Keratinocyte (primary cell): ENCODE data around the gene PCDHGA6. TPM values are rescaled to one million over a fixed set of nuclear protein-coding genes. Genes with fewer than 3 reads are reported as not detected.

Experiments used
- DNase-seq: peaks from one replicate; pipeline ENCODE4 v3.0.0-alpha.2; 2011; ENCODE audit warnings: low read depth, missing footprints, low spot score
- FAIRE-seq: peaks from 2 replicates; lab custom pipeline; 2011; peaks lifted over from hg19 to GRCh38; lab: Jason Lieb, UNC
- H2AFZ ChIP-seq: 2 replicates; pipeline ENCODE4 v1.6.0; 2012; ENCODE audit warnings: low read length, control low read depth, inconsistent platforms; ENCODE audit not compliant: control insufficient read depth
- H3K27ac ChIP-seq: 2 replicates; pipeline ENCODE4 v1.5.1; 2011; ENCODE audit warnings: low read length; ENCODE audit not compliant: control insufficient read depth, insufficient read depth
- H3K27me3 ChIP-seq: 3 replicates; pipeline ENCODE4 v1.6.0; 2011; ENCODE audit warnings: low read length; ENCODE audit not compliant: control insufficient read depth, insufficient read depth; ENCODE audit errors: extremely low read depth
- H3K36me3 ChIP-seq, 2 experiments: 2 replicates in 1 of 2; 3 replicates in 1 of 2; pipeline ENCODE4 v1.5.1; 2011; ENCODE audit warnings: low read length in 2 of 2, mild to moderate bottlenecking in 1 of 2; ENCODE audit not compliant: control insufficient read depth in 2 of 2, insufficient read depth in 2 of 2; ENCODE audit errors: extremely low read depth in 1 of 2
- H3K4me1 ChIP-seq: 3 replicates; pipeline ENCODE4 v1.5.1; 2011; ENCODE audit warnings: low read length; ENCODE audit not compliant: control insufficient read depth, insufficient read depth; ENCODE audit errors: extremely low read depth
- H3K4me2 ChIP-seq: 3 replicates; pipeline ENCODE4 v1.6.0; 2011; ENCODE audit warnings: low read depth, low read length; ENCODE audit not compliant: control insufficient read depth, insufficient read depth; ENCODE audit errors: extremely low read depth
- H3K4me3 ChIP-seq, 3 experiments: fragments of 200-600 bp in 1 of 3; sonication (generic) in 1 of 3; 2 replicates in 2 of 3; 3 replicates in 1 of 3; pipeline ENCODE4 v1.5.1; 2011 to 2016; ENCODE audit warnings: low read length in 3 of 3, mild to moderate bottlenecking in 3 of 3, control low read depth in 2 of 3, inconsistent platforms in 1 of 3, low read depth in 1 of 3, mixed read lengths in 1 of 3, mixed run types in 1 of 3, moderate library complexity in 1 of 3; ENCODE audit not compliant: control insufficient read depth in 2 of 3, insufficient read depth in 2 of 3; ENCODE audit errors: extremely low read depth in 1 of 3
- H3K79me2 ChIP-seq: 2 replicates; pipeline ENCODE4 v1.6.0; 2012; ENCODE audit warnings: low read length; ENCODE audit not compliant: control insufficient read depth, insufficient read depth
- H3K9ac ChIP-seq: 3 replicates; pipeline ENCODE4 v1.6.0; 2011; ENCODE audit warnings: low read length; ENCODE audit not compliant: control insufficient read depth, insufficient read depth; ENCODE audit errors: extremely low read depth
- H3K9me1 ChIP-seq: 3 replicates; pipeline ENCODE4 v1.6.0; 2011; ENCODE audit warnings: low read length; ENCODE audit not compliant: control insufficient read depth, insufficient read depth; ENCODE audit errors: extremely low read depth
- H3K9me3 ChIP-seq: 2 replicates; pipeline ENCODE4 v1.5.1; 2012; ENCODE audit warnings: low read depth, low read length; ENCODE audit not compliant: control insufficient read depth
- H4K20me1 ChIP-seq: 3 replicates; pipeline ENCODE4 v1.6.0; 2011; ENCODE audit warnings: low read length; ENCODE audit not compliant: control insufficient read depth, insufficient read depth; ENCODE audit errors: extremely low read depth
- CTCF ChIP-seq, 3 experiments: IDR thresholded peaks in 1 of 3; conservative IDR thresholded peaks in 1 of 3; optimal IDR thresholded peaks in 1 of 3; 2 replicates in 2 of 3; 3 replicates in 1 of 3; pipeline versions ENCODE3 to v1.5.1; 2011; ENCODE audit warnings: low read length in 3 of 3, mild to moderate bottlenecking in 3 of 3, moderate library complexity in 2 of 3, control low read depth in 1 of 3, inconsistent platforms in 1 of 3; ENCODE audit not compliant: insufficient read depth in 2 of 3; ENCODE audit errors: extremely low read depth in 1 of 3
- EZH2 ChIP-seq: IDR thresholded peaks from one replicate; pipeline ENCODE4 v1.6.1; 2012; ENCODE audit warnings: inconsistent platforms, mild to moderate bottlenecking, low read length, moderate library complexity
- dilution Hi-C: fragments of 300-500 bp; cut with MboI; formaldehyde crosslinking; loops from one replicate; pipeline ENCODE4 v1.7.0; 2020; ENCODE audit warnings: low sequenced_read_pairs; ENCODE audit not compliant: extremely low pct_ligation_motif_present
- polyA plus RNA-seq, 5 experiments: library from polyadenylated mRNA; depleted of rRNA in 3 of 5; stranded (reverse) in 3 of 5; stranded (forward) in 1 of 5; unstranded in 1 of 5; fragments of >200 nt; gene quantifications; 1 replicate in 1 of 5; 2 replicates in 3 of 5; 3 replicates in 1 of 5; pipeline versions ENCODE4 v1.2.1 to v1.2.3, GENCODE V29; 2011 to 2012; ENCODE audit warnings: missing spikeins in 2 of 5, low read depth in 1 of 5, low replicate concordance in 1 of 5

The PCDHGA6 gene
- polyA plus RNA-seq, 1 donor (not counting 4 experiments of a cell fraction or from before 2014, with no cell fraction given), result 0.16 TPM

- no peak overlapping the region for H3K4me2 ChIP-seq
- FAIRE-seq (no peak), DNase-seq (no peak)
These were observed 26.0 kb downstream of the PCDHGA6 start for GRCh38 chr5:141399555-141400258.

GRCh38 chr5:141402553-141403243 is 29.0 kb downstream of the PCDHGA6 start, which contains the start of gene PCDHGA9:
Gene PCDHGA9 (plus strand): TSS chr5:141402778. CDS start chr5:141402953, 175 bp downstream.
- Histone ChIP-seq H3K4me2 (peak within 1 kb of the TSS; percentile 18), H3K9me1 (no peaks in the 10 kb centered on the region), H2AFZ (no peak within 1 kb of the TSS), H3K27me3 (peaks cover 10% of the 10 kb centered on the region), H3K9ac (no peak within 1 kb of the TSS), H3K4me3 (peak within 1 kb of the TSS; percentile 1 to 18 (median 11)), H3K79me2 (no peaks in the 10 kb centered on the region), H3K36me3 (no peaks in the 10 kb centered on the region), H4K20me1 (no peaks in the 10 kb centered on the region), H3K27ac (no peak within 1 kb of the TSS), H3K4me1 (no peaks in the 10 kb centered on the region), H3K9me3 (peaks cover 27% of the 10 kb centered on the region)
- TF ChIP-seq EZH2 (no peak), CTCF (optimal IDR thresholded peaks at IDR 0.05 in 1 of 3, IDR thresholded peaks at IDR 0.05 in 1 of 3, conservative IDR thresholded peaks at IDR 0.05 in 1 of 3; ENCODE audit: extremely low read depth in 1 of 3, insufficient read depth in 2 of 3, low read length in 3 of 3) (peak; percentile 40 to 50 (median 47))
- no peak for DNase-seq
- no peak for FAIRE-seq
- dilution Hi-C loops, result no loop called here

More at GRCh38 chr5:141399555-141400258, 26.0 kb downstream of the PCDHGA6 start:
- Histone ChIP-seq H3K4me1 (no peaks in the 10 kb centered on the region), H3K79me2 (no peaks in the 10 kb centered on the region), H3K9ac (no peak overlapping the region), H2AFZ (no peak overlapping the region), H3K27ac (no peak overlapping the region), H4K20me1 (no peaks in the 10 kb centered on the region), H3K9me1 (no peaks in the 10 kb centered on the region), H3K9me3 (peaks cover 26% of the 10 kb centered on the region), H3K4me3 (no peak overlapping the region), H3K27me3 (peaks cover 10% of the 10 kb centered on the region), H3K36me3 (no peaks in the 10 kb centered on the region)
- no peak for TF ChIP-seq CTCF (optimal IDR thresholded peaks at IDR 0.05 in 1 of 3, IDR thresholded peaks at IDR 0.05 in 1 of 3, conservative IDR thresholded peaks at IDR 0.05 in 1 of 3; ENCODE audit: extremely low read depth in 1 of 3, insufficient read depth in 2 of 3, low read length in 3 of 3)
- dilution Hi-C loops, result no loop called here
